HL-60 (cell line): ENCODE results near the gene SLC6A6.

ENCODE experiments used
- CTCF ChIP-seq: IDR thresholded peaks from one replicate; pipeline ENCODE4 v1.5.1; 2011; ENCODE audit warnings: low read length, control low read depth, inconsistent platforms; ENCODE audit not compliant: insufficient read depth
- GABPA ChIP-seq: IDR thresholded peaks from 2 replicates; pipeline ENCODE4 v1.6.1; 2012; ENCODE audit warnings: low read depth
- POLR2AphosphoS5 ChIP-seq: IDR thresholded peaks from 2 replicates; pipeline ENCODE4 v1.6.1; 2012; ENCODE audit warnings: low read depth
- SPI1 ChIP-seq: IDR thresholded peaks from 2 replicates; pipeline ENCODE4 v1.6.1; 2012; ENCODE audit warnings: low read depth, mild to moderate bottlenecking, borderline replicate concordance

GRCh38 chr3:14353502-14353901 lies 48.9 kb upstream of the SLC6A6 start:
- TF ChIP-seq CTCF = no peak
- no peak for TF ChIP-seq POLR2AphosphoS5
- TF ChIP-seq GABPA = no peak
- no peak for TF ChIP-seq SPI1
